Suppressor macrophage treated with lipopolysaccharide for 4 hours (primary cell): Measurements from ENCODE around the gene MRGPRE.

Source experiments
- DNase-seq: peaks from one replicate; pipeline ENCODE4 v3.0.0-alpha.2; 2020

The MRGPRE gene

GRCh38 chr11:3226846-3227567, 5.2 kb downstream of the MRGPRE start:
- DNase-seq, result no peak

GRCh38 chr11:3225826-3226750, 6.1 kb downstream of the MRGPRE start:
- DNase-seq, result peak; percentile 50

GRCh38 chr11:3225159-3225758, 7.0 kb downstream of the MRGPRE start:
- DNase-seq, result no peak

GRCh38 chr11:3224401-3225057, 7.7 kb downstream of the MRGPRE start:
- DNase-seq, result no peak

GRCh38 chr11:3223932-3224381, 8.3 kb downstream of the MRGPRE start:
- DNase-seq, result no peak

GRCh38 chr11:3222941-3223915, 9.0 kb downstream of the MRGPRE start:
- DNase-seq, result no peak

GRCh38 chr11:3222003-3222855, 10.0 kb downstream of the MRGPRE start:
- DNase-seq, result no peak

GRCh38 chr11:3221408-3222002, 10.7 kb downstream of the MRGPRE start:
- no peak for DNase-seq

GRCh38 chr11:3220521-3221407, 11.5 kb downstream of the MRGPRE start:
- no peak for DNase-seq

GRCh38 chr11:3220101-3220500, 12.1 kb downstream of the MRGPRE start:
- DNase-seq, result no peak

- no peak for DNase-seq
Measured at GRCh38 chr11:3219281-3219892, 12.8 kb downstream of the MRGPRE start.

- no peak for DNase-seq
Measured at GRCh38 chr11:3218483-3219280, 13.5 kb downstream of the MRGPRE start, which contains the start of gene MRGPRG. TSS of gene MRGPRG (minus strand) at chr11:3218813. CDS start at chr11:3218813, 0 bp downstream.

- DNase-seq, result no peak
Measured at GRCh38 chr11:3217818-3218482, 14.3 kb downstream of the MRGPRE start.

GRCh38 chr11:3216027-3216525, 16.1 kb downstream of the MRGPRE start:
- no peak for DNase-seq

- DNase-seq, result no peak
Measured at GRCh38 chr11:3215346-3216026, 16.7 kb downstream of the MRGPRE start.

- DNase-seq, result no peak
Measured at GRCh38 chr11:3214420-3214699, 17.9 kb downstream of the MRGPRE start.
